ENCODE data around the gene ZNF576.
"Not testable (repeated sequence)": the region's sequence is repeated elsewhere in the genome, so short reads cannot be mapped to it uniquely, and the experiment has no call there.

The ZNF576 gene

DNA sequence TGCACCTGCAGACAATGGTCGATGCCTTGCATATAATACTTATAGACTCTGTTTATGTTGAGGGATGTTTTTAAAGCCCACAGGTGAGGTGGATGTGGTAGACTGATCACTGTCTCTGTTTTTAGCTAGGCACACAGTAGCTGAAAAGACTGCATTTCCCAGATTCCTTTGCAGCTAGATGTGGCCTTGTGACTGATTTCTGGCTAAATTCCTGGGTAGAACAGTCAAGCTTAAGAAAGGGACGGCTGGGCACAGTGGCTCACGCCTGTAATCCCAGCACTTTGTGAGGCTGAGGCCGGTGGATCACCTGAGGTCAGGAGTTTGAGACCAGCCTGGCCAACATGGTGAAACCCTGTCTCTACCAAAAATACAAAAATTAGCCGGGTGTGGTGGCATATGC, 3.9 kb downstream of the ZNF576 start:
- not testable (repeated sequence) for DNase-seq

DNA sequence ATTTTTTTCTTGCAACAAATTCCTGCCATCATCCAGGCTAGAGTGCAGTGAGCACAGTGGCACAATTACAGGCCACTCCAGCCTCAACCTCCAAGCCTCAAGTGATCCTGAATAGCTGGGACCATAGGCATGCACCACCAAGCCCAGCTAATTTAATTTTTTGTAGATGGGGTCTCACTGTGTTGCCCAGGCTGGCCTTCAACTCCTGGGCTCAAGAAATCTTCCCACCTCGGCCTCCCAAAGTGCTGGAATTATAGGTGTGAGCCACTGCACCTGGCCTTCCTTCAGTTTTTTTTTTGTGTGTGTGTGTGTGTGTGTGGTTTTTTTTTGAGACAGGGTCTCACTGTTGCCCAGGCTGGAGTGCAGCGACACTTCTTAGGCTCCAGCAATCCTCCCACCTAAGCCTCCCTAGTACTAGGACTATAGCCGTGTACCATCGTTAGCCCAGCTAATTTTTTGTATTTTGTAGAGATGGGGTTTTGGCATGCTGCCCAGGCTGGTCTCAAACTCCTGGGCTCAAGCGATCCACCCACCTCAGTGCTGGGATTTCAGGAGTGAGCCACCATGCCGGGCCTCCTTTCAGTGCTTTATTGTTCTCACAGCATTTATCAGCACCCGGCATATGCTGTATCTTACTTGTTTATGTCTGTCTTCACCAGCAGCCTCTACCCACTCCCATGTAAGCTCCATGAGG, 9.6 kb downstream of the ZNF576 start:
- DNase-seq, result no peak

DNA sequence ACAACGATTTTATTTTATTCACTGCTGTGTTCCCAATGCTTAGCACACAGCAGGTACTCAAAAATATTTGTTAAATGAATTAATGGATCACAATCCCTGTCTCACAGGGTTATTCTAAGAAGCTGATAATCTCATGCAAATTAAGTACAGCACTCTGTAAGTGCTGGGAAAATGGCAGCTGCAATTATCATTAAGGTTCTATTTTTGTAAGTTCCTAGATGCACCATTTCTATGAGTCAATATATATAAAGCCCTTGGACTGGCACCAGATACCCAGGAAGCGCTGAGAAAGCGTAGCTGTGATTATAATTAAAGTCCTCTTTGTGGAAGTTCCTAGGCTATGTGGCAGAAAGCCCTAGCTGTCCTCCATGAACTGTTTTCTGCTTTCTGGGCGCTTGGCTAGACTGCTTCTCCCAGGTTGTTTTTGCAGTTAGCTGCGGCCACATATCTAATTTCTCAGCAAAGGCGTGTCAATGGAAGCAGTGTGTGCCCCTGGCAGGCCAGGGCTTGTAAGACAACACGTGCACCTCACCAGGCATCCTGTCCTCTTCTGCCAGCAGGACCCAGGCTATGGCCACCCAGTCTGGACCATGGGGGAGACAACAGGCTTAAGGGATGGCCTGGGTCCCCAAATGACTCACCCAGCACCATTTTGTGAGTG, 10.3 kb downstream of the ZNF576 start:
- DNase-seq, result no peak

DNA sequence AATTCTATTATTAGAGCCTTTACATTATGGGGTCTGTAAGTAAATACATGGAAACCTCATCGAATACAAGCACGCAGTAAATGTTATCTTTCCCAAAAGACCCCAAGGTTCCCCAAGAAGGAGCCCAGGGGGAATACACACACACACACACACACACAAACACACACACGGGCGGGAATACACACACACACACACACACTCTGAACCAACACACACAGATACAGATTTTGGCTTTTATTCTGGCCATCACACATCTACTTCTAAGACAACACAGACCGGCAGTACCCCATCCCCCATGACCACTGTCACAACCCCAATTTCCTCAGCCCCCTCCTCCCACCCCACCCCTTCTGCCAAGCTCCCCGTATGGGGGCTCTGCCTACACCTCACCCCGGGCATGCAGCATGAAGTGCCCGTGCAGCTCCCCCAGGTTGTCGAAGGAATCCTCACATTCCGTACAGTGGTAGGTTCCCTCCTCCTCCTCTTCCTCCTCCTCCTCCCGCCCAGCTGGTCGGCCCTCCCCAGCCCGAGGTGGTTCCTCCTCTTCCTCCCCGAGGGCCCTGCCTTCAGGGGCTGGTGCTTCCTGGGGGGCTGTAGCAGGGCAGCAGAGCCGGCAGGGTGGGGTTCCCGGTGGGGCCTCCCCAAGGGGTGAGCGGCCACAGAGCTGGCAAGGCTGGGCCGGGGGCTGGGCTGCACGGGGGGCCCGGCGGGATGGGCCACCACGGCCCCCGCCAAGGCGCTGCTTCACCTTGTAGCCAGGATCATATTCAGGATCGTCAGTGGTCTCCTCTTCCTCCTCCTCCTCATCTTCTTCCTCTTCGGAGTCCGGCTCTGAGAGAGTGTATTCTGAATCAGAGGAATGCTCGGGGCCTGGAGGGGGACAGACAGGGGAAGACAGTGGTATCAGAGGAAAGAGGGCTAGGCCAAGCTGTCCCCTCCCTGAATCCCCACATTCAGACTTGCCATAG, 11.1 kb downstream of the ZNF576 start:
- no peak for DNase-seq

DNA sequence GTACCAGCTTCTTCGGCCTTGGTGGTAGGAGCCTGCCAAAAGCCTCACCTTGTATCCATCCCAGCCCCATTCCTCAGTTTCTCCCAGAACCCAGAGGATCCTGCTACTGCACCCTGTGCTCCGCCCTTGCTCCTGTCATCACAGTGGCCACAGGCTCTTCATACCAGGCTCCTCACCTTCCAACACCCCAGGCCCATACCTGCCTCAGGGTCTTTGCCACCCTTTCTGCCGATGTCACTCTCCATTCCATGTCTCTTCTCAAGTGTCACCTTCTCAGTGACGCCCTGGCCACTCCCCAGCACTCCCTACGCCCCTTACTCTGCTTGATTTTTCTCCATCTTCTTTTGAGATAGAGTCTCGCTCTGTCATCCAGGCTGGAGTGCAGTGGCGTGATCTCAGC, 13.5 kb downstream of the ZNF576 start:
- DNase-seq, result no peak

DNA sequence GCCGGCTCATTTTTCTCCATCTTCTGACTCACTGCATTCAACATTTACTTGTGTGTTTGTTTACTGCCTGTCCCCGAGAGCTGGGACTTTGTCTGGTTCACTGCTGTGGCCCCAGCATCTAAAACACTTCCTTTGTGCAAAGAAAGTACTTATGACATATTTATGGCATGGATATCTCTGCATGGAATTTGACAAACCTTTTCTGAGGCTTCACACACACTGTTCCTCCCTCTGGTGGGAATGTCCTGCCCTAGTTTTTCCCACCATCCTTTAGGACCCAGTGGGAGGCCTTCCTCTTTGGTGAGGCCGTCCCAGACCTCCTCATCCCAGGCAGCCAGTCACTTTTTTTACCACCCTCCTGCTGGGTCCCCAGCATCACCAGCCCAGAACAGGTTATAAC, 14.1 kb downstream of the ZNF576 start:
- DNase-seq, result no peak

DNA sequence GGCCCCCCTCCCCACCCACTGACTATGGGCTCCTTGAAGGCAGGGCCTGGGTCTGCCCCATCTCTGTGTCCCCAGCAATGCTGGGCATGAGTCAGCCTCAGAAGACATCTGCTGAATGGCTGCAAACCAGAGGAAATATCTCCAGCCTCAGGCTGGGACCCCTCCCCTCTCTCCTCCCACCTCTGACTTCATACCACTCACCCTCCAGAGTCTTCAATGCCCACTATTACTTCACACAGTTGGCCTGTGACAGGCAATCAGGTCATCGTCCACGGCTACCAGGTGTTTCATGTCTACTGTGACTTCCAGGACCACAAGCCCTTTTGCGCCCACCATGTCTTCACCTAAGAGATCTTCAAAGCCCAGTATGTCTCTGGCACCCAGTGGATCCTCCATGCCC, 15.4 kb downstream of the ZNF576 start, which contains the start of gene SRRM5:
TSS of gene SRRM5 (plus strand) at position 301 of the 400 bp plus-strand sequence. CDS start at position 335, 34 bp downstream.
- DNase-seq, result no peak

DNA sequence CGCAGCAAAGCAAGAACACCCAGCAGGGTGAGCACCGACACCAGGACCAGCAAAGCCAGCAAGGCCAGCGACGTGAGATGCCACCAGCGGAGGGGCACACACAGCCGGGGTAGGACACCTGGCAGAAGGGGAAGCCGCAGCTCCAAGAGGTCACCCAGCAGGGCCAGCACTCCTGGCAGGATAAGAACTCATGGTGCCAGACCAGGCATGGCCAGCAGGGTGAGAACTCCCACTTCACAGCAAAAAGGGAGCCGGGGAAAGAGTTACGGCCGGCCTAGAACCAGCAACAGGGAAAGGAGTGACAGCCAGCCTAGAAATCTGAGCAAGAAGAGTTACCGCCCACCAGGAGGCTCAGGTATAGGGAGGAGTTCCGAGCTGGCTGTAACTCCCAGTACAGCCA, 16.0 kb downstream of the ZNF576 start:
- no peak for DNase-seq

DNA sequence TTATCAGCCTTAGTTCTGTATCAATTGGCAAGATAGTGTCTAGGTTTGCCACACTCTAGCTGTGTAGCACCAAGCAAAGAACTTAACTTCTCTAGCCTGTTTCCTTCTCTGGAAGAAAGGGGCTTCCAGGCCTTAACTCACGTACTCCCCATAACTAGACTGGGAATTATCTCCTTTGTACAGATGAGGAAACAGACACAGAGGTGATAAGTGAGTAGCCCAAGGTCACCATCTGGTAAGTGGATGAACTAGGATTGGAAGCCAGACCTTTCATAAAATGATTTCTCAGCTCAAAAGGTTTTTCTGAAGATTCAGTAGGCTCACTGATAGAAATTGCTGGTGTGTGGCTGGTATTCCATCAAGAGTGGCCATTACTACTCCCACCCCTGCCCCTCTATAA, 19.9 kb downstream of the ZNF576 start:
- no peak for DNase-seq

DNA sequence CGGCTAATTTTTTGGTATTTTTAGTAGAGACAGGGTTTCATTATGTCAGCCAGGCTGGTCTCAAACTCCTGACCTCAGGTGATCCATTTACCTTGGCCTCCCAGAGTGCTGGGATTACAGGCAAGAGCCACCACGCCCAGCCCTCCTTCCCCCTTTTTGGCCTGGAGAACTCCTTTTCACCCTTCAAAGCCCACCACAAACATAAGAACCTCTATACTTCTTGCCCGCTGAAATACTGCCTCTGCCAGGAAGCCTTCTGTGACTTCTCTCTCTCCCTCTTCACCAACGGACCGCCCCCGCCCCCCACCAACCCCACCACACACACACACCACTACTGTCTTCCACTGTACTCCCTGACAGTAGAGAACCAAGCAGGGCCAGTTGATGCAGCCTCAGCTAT, 20.6 kb downstream of the ZNF576 start:
- DNase-seq, result no peak

DNA sequence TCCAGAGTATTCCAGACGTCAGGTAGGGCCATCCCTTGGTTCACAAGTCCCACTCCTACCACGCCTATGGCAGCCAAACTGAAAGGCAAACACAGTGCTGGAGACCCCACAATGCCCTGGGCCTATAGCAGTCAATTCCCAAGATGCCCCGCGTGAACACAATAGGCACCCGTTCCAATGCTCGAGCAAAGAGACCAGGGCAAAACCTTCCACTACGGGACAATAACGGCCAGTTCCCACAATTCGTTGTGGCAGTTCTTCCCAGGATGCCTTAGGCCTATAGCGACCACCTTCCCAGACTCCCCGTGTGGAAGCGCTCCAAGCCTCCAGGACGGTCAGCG, 22.5 kb downstream of the ZNF576 start:
- DNase-seq, result peak; percentile 13

DNA sequence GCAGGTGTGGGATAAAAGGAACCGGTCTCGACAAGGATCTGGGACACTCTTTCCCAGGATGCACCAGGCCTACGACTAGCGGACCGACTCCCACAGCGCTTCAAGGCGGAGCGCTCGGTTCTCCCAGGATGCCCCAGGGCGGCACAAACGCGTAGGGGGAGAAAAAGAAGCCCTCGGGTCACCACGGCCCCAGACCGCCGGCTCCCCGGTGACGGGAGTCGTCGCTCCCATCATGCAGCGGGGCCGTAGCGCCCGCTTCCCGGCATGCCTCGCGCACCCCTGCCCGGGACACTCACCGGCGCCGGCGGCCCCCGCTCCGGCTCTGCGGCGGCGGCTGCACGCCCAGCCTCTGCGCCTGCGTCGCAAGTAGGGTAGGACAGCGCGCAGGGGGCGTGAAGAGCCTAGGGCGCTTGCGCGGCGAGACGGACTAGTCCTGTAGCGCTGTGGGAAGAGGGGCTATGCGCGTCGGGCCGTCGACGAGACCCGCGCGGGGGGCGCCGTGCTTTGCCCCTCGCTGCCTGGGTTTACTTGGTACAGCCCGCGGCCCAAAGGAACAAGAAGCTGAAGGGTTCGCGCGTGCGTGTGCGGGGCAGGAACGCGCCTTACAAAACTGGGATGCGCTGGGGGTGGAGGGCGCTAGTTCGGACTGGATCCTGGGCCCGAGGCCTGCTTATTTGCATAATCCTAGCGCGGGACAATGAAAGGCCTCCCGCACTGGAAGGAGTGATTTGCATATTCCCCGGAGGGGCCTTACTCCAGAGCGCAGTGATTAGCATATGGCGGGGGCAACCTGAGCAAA, 23.1 kb downstream of the ZNF576 start, which contains the start of gene ZNF428:
TSS of gene ZNF428 (minus strand) at position 368 of the 799 bp plus-strand sequence. CDS start 5,325 bp downstream, outside the sequence.
- DNase-seq, result peak; percentile 80

DNA sequence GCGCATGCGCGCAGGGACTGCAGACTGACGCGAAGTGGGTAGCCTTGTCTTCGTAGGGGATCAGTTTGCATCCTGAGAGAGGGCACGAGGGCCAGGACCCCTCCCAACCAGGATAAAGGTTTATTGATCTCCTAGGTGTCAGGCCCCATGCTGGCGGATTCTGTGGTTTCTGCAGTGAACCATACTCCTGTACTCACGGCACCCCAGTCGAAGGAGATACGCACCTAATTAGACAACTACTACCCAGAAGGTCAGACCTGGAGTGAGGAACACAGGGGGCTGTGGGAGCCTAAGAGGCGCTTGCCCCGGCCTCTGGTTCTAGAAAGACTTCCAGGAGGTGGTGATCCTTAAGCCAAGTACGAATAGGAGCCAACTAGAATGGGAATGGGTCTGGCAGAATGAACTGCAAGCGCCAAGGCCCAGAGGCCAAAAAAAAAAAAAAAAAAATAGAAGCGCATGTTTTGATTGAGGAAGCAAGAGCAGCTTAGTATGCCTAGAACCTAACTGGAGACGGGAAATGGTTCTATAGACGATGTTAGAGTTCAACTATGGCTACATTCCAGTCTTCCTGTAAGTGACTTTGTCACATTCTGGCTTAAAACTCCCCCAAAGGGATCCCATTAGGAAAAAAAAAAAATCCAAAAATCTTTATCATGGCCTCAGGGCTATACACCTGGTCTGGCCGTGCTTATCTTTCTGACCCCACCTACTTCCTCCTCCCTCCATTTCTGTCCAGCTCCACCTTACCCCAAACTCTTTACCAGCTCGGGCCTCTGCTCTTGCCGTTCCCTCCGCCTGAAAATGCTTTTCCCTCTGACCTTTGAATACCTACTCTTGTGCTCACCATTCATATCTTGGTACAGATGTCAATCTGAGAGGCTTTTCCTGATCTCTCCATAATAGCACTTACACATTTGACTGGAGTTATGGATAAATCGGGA, 23.9 kb downstream of the ZNF576 start:
- DNase-seq, result peak; percentile 81

DNA sequence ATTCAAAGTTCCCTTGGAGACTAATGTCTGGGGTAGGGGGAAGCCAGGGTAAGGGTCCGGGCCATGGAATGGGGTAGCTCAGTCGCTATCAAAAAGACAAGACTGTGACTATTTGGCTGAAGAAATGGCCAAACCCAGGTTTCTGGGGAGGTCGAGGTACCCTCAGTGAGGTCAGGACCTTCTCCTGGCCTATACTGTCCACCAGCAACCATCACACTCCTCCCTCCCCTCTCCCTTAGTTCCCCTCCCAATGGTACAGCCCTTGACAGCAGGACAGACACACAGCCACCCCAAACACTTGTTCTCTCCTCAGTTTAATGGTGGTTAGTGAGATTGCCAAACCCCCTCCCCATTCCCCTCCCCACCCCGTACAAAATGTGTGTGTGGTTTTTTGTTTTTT, 25.7 kb downstream of the ZNF576 start:
- DNase-seq, result no peak

DNA sequence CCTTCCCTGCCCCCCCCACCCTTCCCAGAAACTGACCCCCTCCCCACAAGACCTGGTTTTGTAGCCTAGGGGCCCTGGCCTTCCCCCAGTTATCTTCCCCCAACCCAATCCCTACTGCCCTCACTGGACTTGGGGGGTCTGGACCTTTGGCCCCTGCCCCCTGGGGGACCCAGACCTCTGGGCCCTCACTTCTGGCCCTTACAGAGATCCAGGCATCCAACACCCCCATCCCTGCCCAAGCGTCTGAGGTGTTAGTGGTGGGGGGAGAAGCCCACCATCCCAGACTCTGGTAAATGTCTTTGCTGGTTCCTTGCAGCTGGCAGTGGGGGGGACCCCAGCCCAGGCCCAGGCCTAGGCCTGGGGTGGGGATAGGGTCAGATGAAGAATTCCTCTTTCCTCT, 26.6 kb downstream of the ZNF576 start:
- DNase-seq, result no peak

DNA sequence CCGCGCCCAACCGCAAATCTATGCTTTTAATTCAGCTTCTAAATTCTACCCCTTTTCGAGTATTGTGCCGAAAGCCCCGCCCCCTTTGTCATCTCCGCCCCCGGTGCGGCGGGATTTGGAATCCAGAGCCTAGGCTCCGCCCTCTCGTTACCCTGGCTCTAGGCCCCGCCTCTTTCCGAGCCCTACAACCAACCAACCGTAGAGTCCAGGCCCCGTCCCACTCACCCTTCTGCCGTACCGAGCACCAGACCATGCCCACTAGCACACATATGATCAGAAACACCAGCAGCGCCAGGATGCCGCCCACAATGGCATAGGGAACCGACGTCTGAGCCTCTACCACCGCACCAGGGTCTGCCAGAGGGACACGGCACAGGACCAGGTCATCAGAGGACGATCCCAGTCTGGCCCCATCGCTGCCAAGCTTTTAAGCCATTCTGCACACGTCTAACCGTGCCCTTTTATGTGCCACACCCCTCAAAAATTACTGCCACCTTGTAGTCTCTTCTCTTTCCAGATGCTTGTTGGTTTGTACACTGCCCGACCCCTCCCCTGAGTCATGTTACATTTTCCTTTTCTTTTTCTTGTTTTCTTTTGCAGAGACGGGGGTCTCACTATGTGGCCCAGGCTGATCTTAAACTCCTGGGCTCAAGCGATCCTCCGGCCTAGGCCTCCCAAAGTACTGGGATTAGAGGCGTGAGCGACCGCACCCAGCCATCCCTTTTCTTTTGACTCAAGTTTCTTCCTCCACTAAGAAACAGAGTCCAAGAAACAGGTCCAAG, 27.7 kb downstream of the ZNF576 start:
- DNase-seq, result no peak

DNA sequence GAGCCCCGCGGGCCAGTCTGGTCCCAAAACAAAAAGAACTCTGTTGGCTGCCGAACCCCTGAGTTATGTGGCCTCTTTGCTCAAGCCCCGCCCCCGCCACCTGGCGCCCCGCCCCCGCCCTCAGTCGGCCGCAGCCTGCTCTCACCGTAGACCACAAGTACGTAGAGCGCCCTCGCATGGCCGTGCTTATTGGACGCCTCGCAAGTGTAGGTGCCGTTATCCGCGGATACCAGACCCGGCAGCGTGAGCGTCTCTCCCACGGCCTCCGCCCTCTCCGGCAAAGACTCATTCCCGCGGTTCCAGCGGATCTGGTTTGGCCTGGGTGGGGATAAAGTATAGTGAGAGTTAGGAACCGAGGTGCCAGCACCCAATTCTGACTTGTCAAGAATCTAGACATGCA, 28.5 kb downstream of the ZNF576 start:
- peak; percentile 90 for DNase-seq

DNA sequence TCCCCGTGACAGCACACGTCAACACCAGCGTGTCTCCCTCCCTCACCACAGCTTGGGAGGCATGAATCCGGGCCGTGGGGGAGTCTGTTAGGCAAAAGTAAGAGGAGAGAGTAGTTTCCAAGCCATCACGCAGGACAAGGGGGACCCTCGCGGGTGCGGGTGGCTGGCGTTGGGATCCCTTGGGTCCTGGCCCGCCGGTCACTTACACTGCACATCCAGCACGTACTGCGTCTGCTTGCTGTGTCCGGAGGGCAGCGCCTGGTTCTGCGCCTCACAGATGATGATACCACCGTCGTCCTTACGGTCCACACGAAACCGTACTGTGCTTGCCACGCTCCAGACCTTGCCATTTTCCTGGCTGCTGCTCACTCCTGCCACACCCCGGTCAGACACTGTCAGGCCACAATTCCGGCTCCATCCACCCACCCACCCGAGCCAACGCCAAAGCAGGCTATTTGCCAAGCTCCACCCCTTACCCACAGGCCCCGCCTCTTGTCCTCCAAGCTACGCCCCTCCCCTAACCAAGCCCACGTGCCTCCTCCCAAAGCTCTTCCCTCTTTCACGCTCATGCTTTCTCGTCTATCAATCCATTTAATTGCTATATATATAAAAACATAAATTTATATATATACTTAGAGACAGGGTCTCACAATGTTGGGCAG, 29.7 kb downstream of the ZNF576 start:
- DNase-seq, result no peak

DNA sequence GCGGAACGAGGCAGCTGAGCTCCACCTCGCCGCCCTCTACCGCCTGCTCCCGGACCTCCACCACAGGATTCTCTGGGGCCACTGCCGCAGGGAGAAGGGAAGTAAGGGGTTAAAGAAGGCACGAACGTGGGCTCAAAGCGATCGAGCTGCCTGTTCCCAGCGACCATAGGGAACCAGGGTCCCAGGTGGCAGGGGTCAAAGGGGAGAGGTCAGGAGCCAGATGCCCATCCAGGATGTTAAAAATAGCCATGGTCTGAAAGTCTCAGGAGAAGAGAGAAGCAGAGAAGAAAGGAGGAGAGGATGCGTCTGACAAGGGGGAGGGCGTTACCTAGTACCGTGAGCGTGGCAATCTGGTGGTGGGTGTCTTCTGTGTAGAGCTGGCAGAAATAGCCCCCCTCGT, 30.4 kb downstream of the ZNF576 start:
- no peak for DNase-seq

All from activated CD4-positive, alpha-beta T cell treated with anti-CD3 and anti-CD28 coated beads, Interleukin-2, amount 50 U/mL, for 1 hour (primary cell).